ENCODE data around the gene ZBTB5. TPM values are rescaled to one million over a fixed set of nuclear protein-coding genes. Genes with fewer than 3 reads are reported as not detected.
A peak's percentile ranks its signal among the peaks of the same experiment; 100 is the strongest.

ZBTB5 gene
- total and polyA plus RNA-seq, 2 of the 13 experiments (the other 11 are each of a cell fraction or from before 2014, with no cell fraction given), result 12.5 to 20.5 TPM

- TF ChIP-seq ARID3A (IDR thresholded peaks at IDR 0.05; ENCODE audit: low read depth, low read length), result no peak
- TF ChIP-seq ZFP1 (CRISPR knock-in tag; IDR thresholded peaks at IDR 0.05), result no peak
Measured at GRCh38 chr9:37444890-37445289, 20.4 kb downstream of the ZBTB5 start (continued).

GRCh38 chr9:37443566-37443965 is 21.7 kb downstream of the ZBTB5 start:
- no peaks in the 10 kb centered on the region for H3K9me3 ChIP-seq (ENCODE audit: low read length)
- no peak overlapping the region for H3K27ac ChIP-seq (ENCODE audit: extremely low read length, insufficient read depth, low read length)
- no peak overlapping the region for H3K4me3 ChIP-seq (replicated peaks in 1 of 3; ENCODE audit: insufficient read depth in 1 of 3, low read depth in 2 of 3, low read length in 3 of 3)
- no peak overlapping the region for H3K9ac ChIP-seq (ENCODE audit: insufficient read depth, low read depth, low read length)
- ChIA-PET POLR2A (no interaction called here), CTCF (ENCODE audit: low intra/inter-chr PET ratio, low total read pairs) (no interaction called here)
- peaks cover 35% of the 10 kb centered on the region for H3K79me2 ChIP-seq (ENCODE audit: insufficient read depth, low read length)
- H2AFZ ChIP-seq (ENCODE audit: low read length), result no peak overlapping the region
- DNase-seq (ENCODE audit: low spot score) (no peak), FAIRE-seq (no peak), ATAC-seq (no peak)
- TF ChIP-seq ZNF460 (CRISPR knock-in tag; IDR thresholded peaks at IDR 0.05; ENCODE audit: borderline replicate concordance) (peak; percentile 32; the same call in 1 of the 2 replicates), ZNF770 (CRISPR knock-in tag; IDR thresholded peaks at IDR 0.05) (peak; percentile 47; the same call in 1 of the 2 replicates), GFI1 (CRISPR knock-in tag; IDR thresholded peaks at IDR 0.05; ENCODE audit: borderline replicate concordance) (no peak)
- in situ Hi-C loops (cut with HindIII; ENCODE audit: extremely low pct_ligation_motif_present, low pct_unique_long_range_greater_than_20kb) (no loop called here), intact Hi-C loops (cut with micrococcal nuclease; ENCODE audit: unreplicated experiment) (no loop called here)
- H3K27me3 ChIP-seq (ENCODE audit: control insufficient read depth in 1 of 2, insufficient read depth in 2 of 2, low read length in 2 of 2), result no peaks in the 10 kb centered on the region
- H3K36me3 ChIP-seq (replicated peaks in 1 of 2; ENCODE audit: control insufficient read depth in 1 of 2, insufficient read depth in 2 of 2, low read length in 2 of 2), result peaks cover 13 to 44% of the 10 kb centered on the region in 2 experiments; a peak in 4 of 5 replicates
- no TSS peak for BruUV-seq (replicated peaks)
- H3K4me1 ChIP-seq (ENCODE audit: insufficient read depth, low read length), result peaks cover 33% of the 10 kb centered on the region
- peaks cover 13% of the 10 kb centered on the region for H4K20me1 ChIP-seq (ENCODE audit: insufficient read depth, low read length)
- 98% methylated on average over 5 of the region's 5 CpGs for WGBS (ENCODE audit: low lambda C conversion rate)
- no peak overlapping the region for H3K4me2 ChIP-seq (ENCODE audit: low read depth, low read length)

Data from HepG2 (cell line).